CD14-positive monocyte (primary cell): ENCODE results near the gene PPP2R2C. TPM values are rescaled to one million over a fixed set of nuclear protein-coding genes. Genes with fewer than 3 reads are reported as not detected.

Experiments
- DNase-seq, 3 donors: peaks; one replicate each; pipeline ENCODE4 v3.0.0-alpha.2; 2011 to 2022
- H2AFZ ChIP-seq: 2 replicates; pipeline ENCODE4 v1.6.0; 2012; ENCODE audit warnings: mild to moderate bottlenecking, low read depth, low read length, inconsistent platforms; ENCODE audit not compliant: insufficient read depth, poor library complexity, severe bottlenecking
- H3K27ac ChIP-seq, 2 donors: 1 replicate in 1 of 2; 2 replicates in 1 of 2; pipeline ENCODE4 v1.5.1; 2012 to 2013; ENCODE audit warnings: low read length in 2 of 2, control low read depth in 1 of 2, inconsistent platforms in 1 of 2, low read depth in 1 of 2, mild to moderate bottlenecking in 1 of 2
- H3K27me3 ChIP-seq, 2 donors: one replicate each; pipeline versions ENCODE4 v1.6.0 to v1.6.1; 2011 to 2013; ENCODE audit warnings: low read length in 2 of 2; ENCODE audit not compliant: control insufficient read depth in 2 of 2, insufficient read depth in 2 of 2
- H3K36me3 ChIP-seq, 2 donors: replicated peaks in 1 of 2; 1 replicate in 1 of 2; 2 replicates in 1 of 2; pipeline versions ENCODE4 v1.5.1 to v1.6.1; 2012 to 2013; ENCODE audit warnings: low read length in 2 of 2, control low read depth in 1 of 2, inconsistent platforms in 1 of 2, mild to moderate bottlenecking in 1 of 2; ENCODE audit not compliant: insufficient read depth in 2 of 2, control insufficient read depth in 1 of 2
- H3K4me1 ChIP-seq, 2 donors: 1 replicate in 1 of 2; 2 replicates in 1 of 2; pipeline versions ENCODE4 v1.5.1 to v1.6.1; 2012 to 2013; ENCODE audit warnings: low read length in 2 of 2, control low read depth in 1 of 2, inconsistent platforms in 1 of 2, mild to moderate bottlenecking in 1 of 2, moderate library complexity in 1 of 2; ENCODE audit not compliant: insufficient read depth in 2 of 2, control insufficient read depth in 1 of 2
- H3K4me2 ChIP-seq: replicated peaks from 2 replicates; pipeline ENCODE3; 2012; ENCODE audit warnings: low read length, moderate library complexity, mild to moderate bottlenecking; ENCODE audit not compliant: poor library complexity, severe bottlenecking; ENCODE audit errors: extremely low read depth
- H3K4me3 ChIP-seq, 3 experiments: fragments of 200-600 bp in 1 of 3; sonication (generic) in 1 of 3; replicated peaks in 1 of 3; 1 replicate in 2 of 3; 2 replicates in 1 of 3; pipeline ENCODE4 v1.5.1; 2011 to 2013; ENCODE audit warnings: low read length in 3 of 3, mild to moderate bottlenecking in 3 of 3, control low read depth in 2 of 3, low read depth in 2 of 3, inconsistent platforms in 1 of 3, moderate library complexity in 1 of 3
- H3K79me2 ChIP-seq: 2 replicates; pipeline ENCODE4 v1.6.0; 2012; ENCODE audit warnings: mild to moderate bottlenecking, control low read depth, inconsistent platforms, low read length, moderate library complexity; ENCODE audit not compliant: insufficient read depth
- H3K9ac ChIP-seq: 2 replicates; pipeline ENCODE4 v1.6.0; 2017; ENCODE audit warnings: low read length, mild to moderate bottlenecking; ENCODE audit not compliant: insufficient read depth, poor library complexity, severe bottlenecking
- H3K9me3 ChIP-seq, 2 donors: replicated peaks in 1 of 2; 1 replicate in 1 of 2; 2 replicates in 1 of 2; pipeline versions ENCODE4 v1.5.1 to v1.6.1; 2012 to 2013; ENCODE audit warnings: low read length in 2 of 2, control low read depth in 1 of 2; ENCODE audit not compliant: control insufficient read depth in 1 of 2, insufficient read depth in 1 of 2
- H4K20me1 ChIP-seq: 2 replicates; pipeline ENCODE4 v1.6.0; 2012; ENCODE audit warnings: mild to moderate bottlenecking, low read length, control low read depth, moderate library complexity; ENCODE audit not compliant: insufficient read depth
- H3K27ac Mint-ChIP-seq, 7 donors: one replicate each; pipeline ENCODE4 v1.8.0; 2020; ENCODE audit warnings: mild to moderate bottlenecking in 7 of 7, mixed read lengths in 7 of 7, moderate library complexity in 6 of 7, inconsistent platforms in 2 of 7
- H3K27me3 Mint-ChIP-seq, 3 donors: one replicate each; pipeline ENCODE4 v1.8.0; 2021 to 2022; ENCODE audit warnings: low read depth in 3 of 3, mild to moderate bottlenecking in 3 of 3, mixed read lengths in 3 of 3, moderate library complexity in 3 of 3, inconsistent platforms in 1 of 3
- H3K36me3 Mint-ChIP-seq, 2 donors: one replicate each; pipeline ENCODE4 v1.8.0; 2020; ENCODE audit warnings: mixed read lengths in 2 of 2, inconsistent platforms in 1 of 2, mild to moderate bottlenecking in 1 of 2
- H3K4me1 Mint-ChIP-seq: one replicate; pipeline ENCODE4 v1.8.0; 2020; ENCODE audit warnings: mild to moderate bottlenecking, mixed read lengths
- H3K4me3 Mint-ChIP-seq, 2 donors: one replicate each; pipeline ENCODE4 v1.8.0; 2020; ENCODE audit warnings: mild to moderate bottlenecking in 2 of 2, mixed read lengths in 2 of 2, moderate library complexity in 1 of 2
- H3K9me3 Mint-ChIP-seq, 7 donors: one replicate each; pipeline ENCODE4 v1.8.0; 2020 to 2022; ENCODE audit warnings: mixed read lengths in 7 of 7, mild to moderate bottlenecking in 6 of 7, moderate library complexity in 6 of 7, inconsistent platforms in 2 of 7
- WGBS: methylation state at CpG from one replicate; pipeline ENCODE4 v1.1.5; 2013; ENCODE audit warnings: missing lambda C conversion rate; ENCODE audit not compliant: insufficient coverage; 5-methylcytosine and 5-hydroxymethylcytosine counted together
- intact Hi-C, 2 donors: fragments of 100-400 bp; cut with micrococcal nuclease; formaldehyde crosslinking; loops; one replicate each; pipeline versions ENCODE4 v1.15.0 to v1.15.1; 2023
- polyA plus RNA-seq, 3 donors: library from polyadenylated mRNA; depleted of rRNA in 1 of 3; unstranded in 2 of 3; stranded (reverse) in 1 of 3; fragments of 300-500 nt in 2 of 3; fragments of >200 nt in 1 of 3; fragmentation: Illumina TruSeq in 2 of 3; gene quantifications; 1 replicate in 2 of 3; 2 replicates in 1 of 3; pipeline ENCODE4 v1.2.3, GENCODE V29; 2012 to 2021
- TF ChIP-seq, protein P1 (sequence below): fragments of 200-600 bp; IDR thresholded peaks from one replicate; pipeline ENCODE4 v1.8.0; 2022; ENCODE audit warnings: antibody characterized with exemption, mild to moderate bottlenecking

PPP2R2C gene
- polyA plus RNA-seq, 3 donors = not detected

DNA sequence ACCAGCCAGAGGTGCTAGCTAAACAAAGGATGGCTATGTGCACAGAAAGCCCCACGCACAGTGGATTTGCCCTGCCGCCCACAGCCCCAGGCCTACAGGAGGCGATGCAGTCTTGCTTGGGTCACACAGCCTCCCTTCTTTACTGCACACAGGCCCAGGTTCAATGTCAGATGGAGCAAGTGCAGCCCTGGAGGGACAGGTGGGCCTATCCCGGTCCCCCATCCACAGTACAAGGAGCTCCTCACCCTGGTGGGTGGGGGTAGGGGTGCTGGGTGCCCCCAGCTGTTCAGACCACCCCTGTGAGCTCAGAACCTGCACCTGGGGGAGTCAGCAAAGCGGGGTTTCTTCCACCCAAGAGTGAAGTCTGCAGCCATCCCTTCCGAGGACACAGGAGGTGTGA, 114.9 kb downstream of the PPP2R2C start:
- H3K27me3 ChIP-seq = no peaks in the 10 kb centered on the region
- intact Hi-C loops = no loop called here
- H4K20me1 ChIP-seq = no peaks in the 10 kb centered on the region
- H3K4me2 ChIP-seq = no peak overlapping the region
- H3K27ac ChIP-seq = no peak overlapping the region
- Mint-ChIP-seq H3K36me3 (no peaks in the 10 kb centered on the region), H3K9me3 (peaks cover 0 to 2% (median 1%) of the 10 kb centered on the region in 7 donors), H3K4me1 (no peaks in the 10 kb centered on the region), H3K27ac (no peak overlapping the region), H3K4me3 (no peak overlapping the region), H3K27me3 (peaks cover 7 to 9% (median 7%) of the 10 kb centered on the region in 3 donors)
- WGBS = 94% methylated on average over 3 of the region's 6 CpGs
- TF ChIP-seq, protein P1, sequence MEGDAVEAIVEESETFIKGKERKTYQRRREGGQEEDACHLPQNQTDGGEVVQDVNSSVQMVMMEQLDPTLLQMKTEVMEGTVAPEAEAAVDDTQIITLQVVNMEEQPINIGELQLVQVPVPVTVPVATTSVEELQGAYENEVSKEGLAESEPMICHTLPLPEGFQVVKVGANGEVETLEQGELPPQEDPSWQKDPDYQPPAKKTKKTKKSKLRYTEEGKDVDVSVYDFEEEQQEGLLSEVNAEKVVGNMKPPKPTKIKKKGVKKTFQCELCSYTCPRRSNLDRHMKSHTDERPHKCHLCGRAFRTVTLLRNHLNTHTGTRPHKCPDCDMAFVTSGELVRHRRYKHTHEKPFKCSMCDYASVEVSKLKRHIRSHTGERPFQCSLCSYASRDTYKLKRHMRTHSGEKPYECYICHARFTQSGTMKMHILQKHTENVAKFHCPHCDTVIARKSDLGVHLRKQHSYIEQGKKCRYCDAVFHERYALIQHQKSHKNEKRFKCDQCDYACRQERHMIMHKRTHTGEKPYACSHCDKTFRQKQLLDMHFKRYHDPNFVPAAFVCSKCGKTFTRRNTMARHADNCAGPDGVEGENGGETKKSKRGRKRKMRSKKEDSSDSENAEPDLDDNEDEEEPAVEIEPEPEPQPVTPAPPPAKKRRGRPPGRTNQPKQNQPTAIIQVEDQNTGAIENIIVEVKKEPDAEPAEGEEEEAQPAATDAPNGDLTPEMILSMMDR = no peak
- H3K9ac ChIP-seq = no peak overlapping the region
- no peaks in the 10 kb centered on the region for H3K36me3 ChIP-seq
- H2AFZ ChIP-seq = no peak overlapping the region
- H3K9me3 ChIP-seq = no peaks in the 10 kb centered on the region
- H3K79me2 ChIP-seq = no peaks in the 10 kb centered on the region
- no peaks in the 10 kb centered on the region for H3K4me1 ChIP-seq
- H3K4me3 ChIP-seq = no peak overlapping the region
- DNase-seq = no peak

DNA sequence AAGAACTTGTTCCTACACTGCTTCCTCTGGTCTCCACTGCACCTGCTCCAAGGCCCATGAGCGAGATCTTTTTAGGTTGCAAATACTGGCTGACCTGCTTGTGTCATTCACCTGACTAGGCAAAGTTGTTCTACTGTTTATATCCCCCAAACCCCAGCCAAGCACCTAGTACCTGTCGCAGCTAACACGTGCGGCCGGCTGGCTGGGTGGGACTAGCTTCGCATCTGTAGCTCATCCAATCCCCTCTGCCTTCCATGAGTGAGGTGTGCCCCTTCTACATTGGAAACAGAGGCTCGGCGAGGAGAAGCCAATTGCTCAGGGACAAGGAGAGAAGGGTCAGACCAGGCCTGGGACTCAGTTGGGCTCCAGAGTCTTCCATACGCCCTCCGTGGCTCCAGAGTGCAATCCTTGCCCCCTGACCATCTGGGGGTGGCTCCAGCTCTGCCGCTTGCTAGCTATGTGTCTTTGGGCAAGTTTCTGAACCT, 116.3 kb downstream of the PPP2R2C start:
- Histone ChIP-seq H3K4me2 (no peak overlapping the region), H3K79me2 (no peaks in the 10 kb centered on the region), H3K9ac (no peak overlapping the region), H3K27ac (no peak overlapping the region), H3K4me3 (no peak overlapping the region), H2AFZ (no peak overlapping the region), H3K9me3 (no peaks in the 10 kb centered on the region), H3K27me3 (no peaks in the 10 kb centered on the region), H4K20me1 (no peaks in the 10 kb centered on the region), H3K36me3 (no peaks in the 10 kb centered on the region), H3K4me1 (no peaks in the 10 kb centered on the region)
- peaks cover 4 to 9% (median 7%) of the 10 kb centered on the region in 3 donors for H3K27me3 Mint-ChIP-seq
- no peak overlapping the region for H3K4me3 Mint-ChIP-seq
- TF ChIP-seq, protein P1 = no peak
- H3K27ac Mint-ChIP-seq = no peak overlapping the region
- H3K36me3 Mint-ChIP-seq = no peaks in the 10 kb centered on the region
- intact Hi-C loops = no loop called here
- H3K4me1 Mint-ChIP-seq = no peaks in the 10 kb centered on the region
- H3K9me3 Mint-ChIP-seq = peaks cover 0 to 2% (median 1%) of the 10 kb centered on the region in 7 donors
- WGBS = 65% methylated on average over 11 of the region's 11 CpGs
- DNase-seq = no peak
